Measurements from ENCODE around the gene UBN1.
"Not testable (repeated sequence)": the region's sequence is repeated elsewhere in the genome, so short reads cannot be mapped to it uniquely, and the experiment has no call there.

The UBN1 gene

DNA sequence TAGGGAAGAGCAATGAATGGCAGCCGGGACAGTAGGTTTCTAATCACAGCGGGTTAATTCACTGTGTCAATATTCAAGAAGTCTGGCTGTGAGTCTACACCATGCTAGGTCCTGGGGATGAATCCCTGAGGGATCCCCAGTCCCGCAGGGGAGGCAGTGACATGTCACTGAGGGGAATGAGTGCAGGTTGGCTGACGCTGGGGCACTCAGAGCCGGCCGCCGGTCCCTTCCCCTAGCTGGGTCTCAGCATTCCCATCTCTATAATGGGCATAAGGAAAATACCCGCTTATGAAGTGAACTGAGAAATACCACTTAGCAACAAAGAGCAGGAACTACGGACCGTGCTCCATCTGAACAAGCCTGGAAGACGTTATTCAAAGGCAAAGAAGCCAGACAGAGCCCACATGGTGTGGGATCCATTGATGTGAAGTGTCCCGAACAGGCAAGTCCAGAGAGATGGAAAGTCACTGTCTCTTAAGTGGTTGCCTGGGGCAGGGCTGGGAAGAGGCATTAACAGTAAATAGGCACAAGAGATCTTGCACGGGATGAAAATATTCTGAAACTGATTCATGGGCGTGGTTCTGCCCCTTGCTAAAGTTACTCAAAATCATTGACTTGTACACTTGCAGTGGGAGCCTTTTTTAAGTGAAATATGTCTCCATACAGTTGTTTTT lies 57.8 kb downstream of the UBN1 start:
- DNase-seq (ENCODE audit: low read depth), result no peak

DNA sequence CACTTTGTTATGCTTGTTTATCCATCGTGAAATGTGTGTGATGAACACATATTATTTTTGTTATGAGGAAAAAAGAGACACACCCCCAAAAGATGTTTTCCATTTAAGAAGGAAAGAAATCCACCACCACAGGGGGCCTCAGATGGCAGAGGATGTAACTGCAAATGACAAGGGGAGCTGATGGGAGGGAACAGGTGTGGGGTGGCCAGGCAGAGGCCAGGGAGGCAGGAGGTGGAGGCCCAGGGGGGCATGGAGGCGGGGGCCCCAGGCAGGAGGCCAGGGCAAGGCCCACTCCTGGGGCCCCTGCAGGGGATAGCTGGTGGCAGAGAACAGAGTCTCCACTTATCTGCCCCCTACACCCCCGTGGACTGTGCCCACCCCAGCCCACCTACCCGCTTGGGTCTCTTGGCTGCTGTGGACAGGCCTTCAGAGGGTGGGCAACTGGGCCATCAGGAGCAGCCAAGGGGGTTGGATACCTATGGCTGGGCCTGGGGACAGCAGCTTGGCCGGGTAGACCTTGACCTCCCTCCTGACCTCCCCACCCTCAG lies 61.6 kb downstream of the UBN1 start:
- no peak for DNase-seq (ENCODE audit: low read depth)

DNA sequence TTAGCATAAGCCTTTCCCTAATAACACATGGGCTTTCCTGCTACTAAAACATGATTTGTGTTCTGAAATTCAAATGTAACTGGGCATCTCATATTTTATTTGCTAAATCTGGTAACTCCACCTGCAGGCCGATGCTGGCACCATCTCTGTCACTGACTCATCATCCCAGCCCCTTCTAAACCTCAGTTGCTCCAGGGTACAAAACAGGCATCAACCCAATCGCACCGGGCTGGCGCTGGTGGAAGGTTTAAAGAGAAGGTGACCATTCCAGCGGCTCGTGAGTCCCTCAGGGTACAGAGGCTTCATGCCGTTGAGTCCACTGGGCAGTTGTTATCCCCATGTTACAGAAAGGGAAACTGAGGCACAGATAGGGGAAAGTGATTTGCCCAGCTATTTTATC lies 62.5 kb downstream of the UBN1 start:
- no peak for DNase-seq (ENCODE audit: low read depth)

DNA sequence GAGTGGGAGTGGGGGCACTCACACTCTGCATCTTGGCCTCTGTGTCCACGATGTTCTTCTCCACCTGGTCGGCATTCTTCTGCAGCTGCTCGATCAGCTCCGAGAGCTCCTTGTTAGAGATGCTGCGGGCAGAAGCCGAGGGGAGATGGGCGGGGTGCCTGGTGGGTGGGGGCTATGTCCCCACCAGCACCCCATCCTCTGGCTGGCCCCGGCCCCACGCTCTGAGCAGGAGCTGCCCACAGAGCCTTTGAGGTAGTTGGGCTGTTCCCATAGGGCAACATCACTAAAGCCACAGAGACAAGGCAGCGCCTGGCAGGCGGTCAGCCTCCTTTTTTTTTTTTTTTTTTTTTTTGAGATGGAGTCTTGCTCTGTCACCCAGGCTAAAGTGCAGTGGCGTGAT lies 63.5 kb downstream of the UBN1 start:
- DNase-seq (ENCODE audit: low read depth), result no peak

DNA sequence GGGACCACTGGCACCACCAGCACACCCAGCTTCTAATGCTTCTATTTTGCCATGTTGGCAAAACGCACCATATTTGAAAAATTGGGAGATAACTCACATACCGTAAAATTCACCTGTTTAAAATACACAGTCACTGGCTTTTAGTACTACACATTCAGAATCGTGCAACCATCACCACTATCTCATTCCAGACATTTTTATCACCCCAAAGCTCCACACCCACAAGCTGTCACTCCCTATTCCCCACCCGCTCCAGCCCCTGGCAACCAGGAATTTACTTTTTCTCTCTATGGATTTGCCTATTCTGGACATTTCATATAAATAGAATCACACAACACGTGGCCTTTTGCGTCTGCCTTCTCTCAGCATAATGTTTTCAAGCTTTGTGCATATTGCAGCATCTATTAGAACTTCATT lies 64.7 kb downstream of the UBN1 start:
- peak; percentile 35 for DNase-seq (ENCODE audit: low read depth)

DNA sequence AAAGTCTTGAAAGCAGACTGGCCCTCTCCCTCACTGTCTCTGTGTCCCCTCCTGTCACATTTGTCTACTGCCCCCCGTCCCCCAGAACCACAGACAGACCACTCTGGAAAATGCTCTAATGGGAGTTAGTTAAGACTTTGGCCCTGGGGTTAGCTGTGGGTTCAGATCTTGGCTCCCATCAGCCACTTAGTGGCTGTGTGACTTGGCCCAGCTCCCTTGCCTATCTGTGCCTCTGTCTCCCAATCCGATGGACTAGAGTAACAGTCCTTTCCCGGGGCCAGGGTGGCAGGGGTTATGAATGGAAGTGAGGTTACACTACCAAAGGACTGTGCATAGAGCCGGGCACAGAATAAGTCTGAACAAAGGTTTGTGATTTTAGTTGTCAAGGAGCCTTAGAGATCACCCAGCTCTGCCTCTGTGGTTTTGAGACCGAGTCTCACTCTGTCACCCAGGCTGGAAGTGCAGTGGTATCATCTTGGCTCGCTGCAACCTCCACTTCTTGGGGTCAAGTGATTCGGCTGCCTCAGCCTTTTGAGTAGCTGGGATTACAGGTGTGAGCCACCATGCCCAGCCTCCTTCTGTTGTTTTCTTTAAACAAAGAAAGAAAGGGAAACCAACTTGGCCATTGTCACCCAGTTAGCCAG lies 66.0 kb downstream of the UBN1 start:
- no peak for DNase-seq (ENCODE audit: low read depth)

DNA sequence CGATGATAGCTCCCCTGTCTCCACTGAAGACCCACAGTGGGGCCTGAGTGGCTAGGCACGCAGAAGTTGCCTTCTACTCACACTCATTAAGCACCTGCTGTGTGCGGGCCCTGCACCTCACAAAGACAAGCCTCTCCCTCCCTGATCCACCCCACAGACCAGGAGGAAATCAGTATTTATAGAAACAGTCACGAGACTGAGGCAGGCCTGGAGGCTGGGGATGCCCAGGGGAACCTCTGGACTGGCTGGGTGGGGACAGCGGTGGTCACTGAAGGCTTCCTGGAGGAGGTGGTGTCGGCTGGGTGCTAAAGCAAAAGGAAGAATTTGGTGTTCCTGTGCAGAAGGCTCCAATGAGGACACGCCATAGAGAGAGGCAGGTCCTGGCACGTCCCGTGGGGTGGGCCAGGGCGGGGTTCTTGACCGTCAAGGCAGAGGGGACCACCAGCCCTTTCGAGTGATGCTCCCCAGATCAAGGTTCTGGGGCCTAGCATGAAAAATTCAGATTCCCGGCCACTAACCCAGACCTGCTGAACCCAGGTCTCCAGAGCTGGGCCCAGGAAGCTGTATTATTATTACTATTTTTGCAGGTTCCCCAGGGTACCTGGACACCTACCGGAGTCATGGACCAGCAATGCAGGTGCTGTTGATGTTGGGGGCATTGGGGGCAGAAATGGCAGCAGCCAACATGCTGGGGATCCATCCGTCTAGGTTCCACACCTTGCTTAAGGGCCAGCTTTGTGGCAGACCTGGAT lies 66.7 kb downstream of the UBN1 start:
- DNase-seq (ENCODE audit: low read depth), result no peak

DNA sequence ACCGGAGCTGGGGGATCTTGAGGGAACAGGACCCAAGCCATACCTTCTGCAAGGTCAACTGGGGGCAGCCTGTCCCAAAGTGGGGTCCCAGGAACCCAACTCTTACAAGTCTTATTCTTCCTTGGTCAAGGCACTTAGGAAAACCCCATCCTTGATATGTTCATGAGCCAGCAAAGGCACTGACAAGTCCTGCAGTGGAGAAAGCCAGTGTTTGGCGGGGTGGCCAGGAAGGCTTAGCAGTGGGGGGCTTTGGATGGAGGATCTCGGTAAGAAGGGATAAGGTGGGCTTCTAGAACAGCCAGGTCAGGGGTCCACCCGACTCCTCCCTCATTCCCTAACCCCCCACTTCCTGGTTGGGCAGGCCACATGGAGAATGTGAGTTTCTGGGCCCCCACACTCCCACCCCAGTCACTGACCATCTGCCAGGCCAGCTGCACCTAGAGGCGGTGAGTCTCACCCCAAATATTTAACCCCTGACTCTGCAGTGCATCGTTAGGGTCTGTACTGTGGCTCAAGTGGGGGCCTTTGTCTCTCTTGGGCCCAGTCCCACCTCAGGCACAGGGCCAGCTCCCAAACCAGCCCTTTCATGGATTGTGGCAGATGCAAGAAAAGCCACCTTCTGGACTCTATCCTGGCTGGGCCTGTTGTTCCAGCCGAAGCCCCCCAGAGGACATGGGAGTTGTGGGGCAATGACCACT lies 67.4 kb downstream of the UBN1 start:
- no peak for DNase-seq (ENCODE audit: low read depth)

DNA sequence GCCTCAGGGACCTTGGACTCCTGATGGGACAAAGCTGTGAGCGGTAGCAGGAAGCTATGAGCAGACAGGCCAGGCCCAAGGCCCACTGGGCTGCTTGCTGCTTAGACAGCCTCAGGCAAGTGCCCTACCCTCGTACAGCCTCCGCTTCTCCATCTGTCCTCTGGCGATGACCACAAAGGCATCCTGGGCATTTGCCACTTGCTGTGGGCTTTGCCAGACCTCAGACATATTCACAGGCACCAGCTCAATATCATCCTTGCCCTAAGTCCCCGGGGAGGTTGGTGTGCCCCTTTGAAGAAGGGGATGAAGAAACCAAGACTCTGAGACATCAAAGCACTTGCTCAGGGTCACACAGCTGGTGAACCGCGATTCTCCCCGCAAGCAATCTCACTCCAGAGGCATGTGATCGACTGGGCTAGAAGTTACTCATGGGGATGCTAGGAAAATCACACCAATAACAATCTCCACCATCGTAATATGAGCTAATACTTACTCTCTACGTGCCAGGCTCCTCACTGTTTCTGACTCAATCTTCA lies 68.0 kb downstream of the UBN1 start:
- peak; percentile 58 for DNase-seq (ENCODE audit: low read depth)

DNA sequence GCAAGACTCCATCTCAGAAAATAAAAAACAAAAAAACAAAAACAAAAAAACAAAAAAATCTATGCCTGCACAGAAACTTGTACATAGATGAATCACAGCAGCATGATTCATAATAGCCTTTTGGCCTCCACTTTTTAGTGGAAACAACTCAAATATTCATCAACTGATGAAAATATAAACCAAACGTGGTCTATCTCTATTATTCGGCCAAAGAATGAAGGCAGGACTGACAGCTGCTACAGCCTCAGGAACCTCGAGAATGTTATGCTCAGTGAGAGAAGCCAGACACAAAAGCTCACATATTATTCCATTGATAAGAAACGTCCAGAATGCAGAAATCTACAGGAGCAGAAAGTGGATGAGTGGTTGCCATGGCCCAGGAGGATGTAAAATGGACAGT lies 69.8 kb downstream of the UBN1 start:
- DNase-seq (ENCODE audit: low read depth), result no peak

DNA sequence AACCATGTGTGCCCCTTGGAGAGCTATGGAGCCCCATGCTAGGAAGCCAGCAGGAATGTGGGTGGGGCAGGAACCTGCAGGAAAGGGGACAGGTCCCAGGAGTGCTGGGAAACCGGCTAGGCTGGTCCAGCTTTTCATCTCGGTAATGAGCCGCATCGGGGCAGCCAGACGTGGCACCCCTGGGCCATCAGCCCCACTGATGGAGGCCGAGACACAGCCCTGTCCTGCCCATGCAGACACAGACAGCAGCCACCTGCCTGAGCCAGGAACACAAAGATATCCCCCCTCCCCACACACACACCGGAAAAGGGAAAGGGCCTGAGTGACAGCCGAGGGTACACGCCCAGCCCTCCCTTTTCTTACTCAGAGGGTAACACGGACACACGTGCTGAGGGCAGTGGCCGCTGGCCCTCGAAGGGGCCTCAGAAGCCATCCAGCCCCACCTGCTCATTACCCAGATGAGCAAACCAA lies 71.5 kb downstream of the UBN1 start:
- DNase-seq (ENCODE audit: low read depth), result no peak

DNA sequence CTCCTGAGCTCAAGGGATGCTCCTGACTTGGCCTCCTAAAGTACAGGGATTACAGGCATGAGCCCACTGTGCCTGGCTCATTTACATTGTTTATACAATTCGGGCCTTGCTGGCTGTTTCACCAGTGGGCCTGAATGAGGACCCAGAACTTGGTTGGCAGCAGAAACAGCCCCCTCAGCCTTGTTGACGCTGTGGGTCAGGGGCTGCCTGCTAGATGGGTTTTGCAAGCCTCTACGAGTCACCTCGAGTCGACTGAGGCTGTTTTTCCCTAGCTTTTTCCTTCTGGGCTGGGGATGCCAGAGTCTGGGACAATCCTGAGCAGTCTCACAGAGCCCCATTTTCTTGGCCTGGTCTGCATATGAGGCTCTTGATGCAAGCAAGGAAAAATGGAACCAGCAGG lies 73.5 kb downstream of the UBN1 start:
- no peak for DNase-seq (ENCODE audit: low read depth)

DNA sequence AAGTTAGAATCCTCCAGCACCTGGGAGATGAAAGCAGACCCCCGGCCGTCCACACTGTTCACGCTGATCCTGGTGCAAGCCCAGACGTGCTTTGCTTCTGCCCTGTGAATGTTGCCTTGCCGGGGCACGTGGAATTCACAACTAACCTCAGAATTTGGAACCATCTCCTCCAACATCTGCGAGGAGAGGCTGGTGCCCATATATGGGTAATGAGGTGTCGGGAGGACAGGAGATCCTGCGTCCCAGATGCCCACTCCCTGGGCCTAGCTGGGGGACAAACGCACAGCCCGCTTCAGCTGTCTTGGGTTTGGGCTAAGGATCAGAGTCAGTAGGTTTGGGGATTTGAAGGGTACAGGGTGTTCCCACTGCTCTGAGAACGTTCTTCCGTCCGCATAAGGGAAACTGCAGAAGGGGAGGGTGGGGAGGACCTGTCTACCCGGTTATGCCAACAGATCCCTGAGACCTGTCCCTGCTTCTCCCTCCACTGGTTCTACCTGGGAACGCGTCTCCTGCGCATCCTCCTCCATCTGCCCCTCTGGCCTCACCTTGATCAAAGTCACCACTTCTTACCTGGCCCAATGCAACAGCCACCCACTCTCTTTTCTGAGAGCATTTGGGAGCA lies 75.6 kb downstream of the UBN1 start:
- DNase-seq (ENCODE audit: low read depth), result no peak

DNA sequence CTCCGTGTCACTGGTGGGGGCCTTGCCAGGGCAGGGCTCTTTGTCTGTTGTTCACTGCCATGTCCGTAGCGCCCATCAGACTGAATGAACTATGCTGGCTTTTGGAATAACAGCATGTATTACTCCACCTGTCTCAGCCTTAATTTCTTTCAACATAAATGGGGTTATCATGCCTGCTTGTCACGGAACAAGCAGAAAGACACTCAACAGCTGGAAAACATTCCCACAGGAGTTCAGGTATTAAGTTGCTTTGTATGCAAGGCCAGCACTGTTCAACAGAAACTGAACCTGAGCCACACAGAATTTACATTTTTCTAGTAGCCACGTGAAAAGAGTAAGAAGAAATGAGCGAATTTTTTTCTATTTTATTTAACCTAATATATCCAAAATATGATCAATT lies 76.6 kb downstream of the UBN1 start:
- no peak for DNase-seq (ENCODE audit: low read depth)

DNA sequence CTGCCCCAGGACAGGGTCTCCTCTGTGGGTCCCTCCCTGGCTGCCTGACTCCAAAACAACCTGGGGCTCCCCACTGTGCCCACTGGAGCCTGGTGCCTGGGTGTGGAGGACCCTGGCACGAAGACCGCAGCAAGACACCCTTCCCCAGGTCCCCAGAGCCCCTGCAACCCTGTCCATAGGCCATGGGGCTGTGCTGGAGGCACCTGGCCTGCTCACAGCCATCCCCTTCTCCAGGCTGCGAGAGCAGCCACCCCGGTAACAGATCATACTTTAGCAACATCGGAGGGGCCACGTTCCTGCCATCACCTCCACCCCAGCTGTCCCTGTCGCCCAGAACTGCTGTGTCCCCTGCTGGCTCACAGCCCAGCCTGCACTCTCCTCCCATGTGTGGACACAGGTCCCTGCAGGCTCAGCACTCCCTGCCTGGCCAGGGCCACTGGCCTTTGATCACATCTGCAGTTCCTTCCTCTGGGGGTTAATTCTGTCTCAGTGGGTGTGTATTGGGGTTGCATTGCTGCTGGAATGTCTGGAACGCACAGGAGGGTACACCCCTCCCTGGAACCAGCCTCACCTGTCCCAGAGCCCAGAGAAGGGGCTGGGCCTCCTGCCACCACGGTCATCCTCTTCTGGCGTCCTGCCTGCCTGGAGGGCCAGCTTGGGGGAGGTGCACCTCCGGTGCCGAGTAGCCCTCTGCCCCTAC lies 77.5 kb downstream of the UBN1 start:
- no peak for DNase-seq (ENCODE audit: low read depth)

DNA sequence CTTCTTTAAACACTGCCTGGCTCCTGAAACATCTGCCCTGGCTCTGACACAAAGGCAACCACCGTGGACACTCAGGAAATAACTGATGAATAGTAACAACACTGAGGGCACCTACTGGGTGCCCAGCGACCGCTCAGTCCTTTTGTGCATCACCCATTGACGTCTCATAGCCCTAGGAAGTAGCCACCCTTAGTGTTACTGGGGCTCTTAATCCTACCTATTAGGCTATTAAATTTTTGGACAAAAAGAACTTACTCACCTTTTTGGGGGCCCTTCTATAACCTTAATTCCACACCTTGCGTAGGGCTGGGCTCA lies 78.0 kb downstream of the UBN1 start:
- DNase-seq (ENCODE audit: low read depth), result no peak

DNA sequence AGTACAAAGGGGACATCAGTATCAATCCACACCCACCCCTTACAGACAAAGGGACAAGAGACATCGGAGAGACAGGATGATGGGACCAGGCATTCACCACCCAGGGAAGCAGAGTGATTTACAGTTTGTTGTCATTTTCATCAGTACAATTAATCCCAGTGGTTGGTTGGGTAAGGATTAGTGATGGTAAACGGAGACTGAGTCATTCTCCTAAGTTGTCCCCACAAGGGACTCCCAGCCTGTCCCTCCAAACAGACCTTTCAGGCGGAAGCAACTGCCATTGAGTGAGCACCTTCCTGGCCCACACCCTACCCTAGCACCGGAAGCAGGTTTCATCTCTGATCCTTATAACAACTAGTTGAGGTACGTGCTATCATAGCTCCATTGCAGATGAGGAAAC lies 78.5 kb downstream of the UBN1 start:
- no peak for DNase-seq (ENCODE audit: low read depth)

DNA sequence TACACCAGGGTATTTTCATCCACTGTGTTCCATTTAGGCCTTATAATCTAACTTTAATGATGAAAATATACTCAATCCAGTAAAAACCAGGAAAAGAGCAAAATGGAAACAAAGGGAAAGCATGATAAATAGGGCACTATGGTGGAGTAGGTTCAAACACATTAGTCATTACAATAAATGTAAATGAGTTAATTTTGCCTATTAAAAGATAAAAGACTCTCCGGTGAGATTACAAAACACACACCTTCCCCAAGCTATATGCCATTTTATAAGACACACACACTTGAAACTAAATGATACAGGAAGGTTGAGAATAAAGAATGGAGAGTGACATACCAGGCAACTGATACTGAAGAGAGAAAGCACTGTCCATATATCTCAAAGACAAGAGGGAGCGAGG lies 79.6 kb downstream of the UBN1 start:
- no peak for DNase-seq (ENCODE audit: low read depth)

DNA sequence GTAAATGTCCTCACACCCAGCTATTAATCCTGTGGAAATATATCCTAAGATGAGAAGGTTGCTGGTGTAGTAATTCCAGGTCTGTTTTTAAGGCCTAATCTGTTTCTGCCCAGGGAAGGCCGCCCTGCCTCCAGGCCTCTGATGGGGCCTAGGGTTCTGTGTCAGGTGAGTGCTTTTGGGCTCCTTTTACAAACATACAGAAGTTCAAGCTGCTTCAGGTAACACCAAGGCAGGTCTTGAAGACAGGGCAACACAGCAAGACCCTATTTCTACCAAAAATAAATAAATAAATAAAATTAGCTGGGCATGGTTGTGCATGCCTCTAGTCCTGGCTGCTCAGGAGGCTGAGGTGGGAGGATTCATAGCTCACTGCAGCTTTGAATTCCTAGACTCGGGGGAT lies 80.4 kb downstream of the UBN1 start:
- DNase-seq (ENCODE audit: low read depth), result no peak

DNA sequence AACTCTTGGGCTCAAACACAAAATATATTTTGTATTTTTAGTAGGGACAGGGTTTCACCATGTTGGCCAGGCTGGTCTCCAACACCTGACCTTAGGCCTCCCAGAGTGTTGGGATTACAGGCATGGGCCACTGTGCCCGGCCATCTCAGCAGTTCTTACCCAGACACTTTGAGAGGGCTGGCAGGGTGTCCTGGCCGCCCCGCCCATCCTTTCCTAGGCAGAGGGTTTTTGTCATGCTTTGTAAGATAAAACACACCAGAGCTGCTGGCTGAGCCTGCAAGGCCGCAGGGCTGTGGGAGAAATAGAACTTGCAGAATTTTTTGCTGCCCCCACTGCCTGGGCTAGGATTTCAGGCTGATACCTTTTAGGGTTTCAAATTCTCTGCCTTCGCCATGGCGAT lies 80.9 kb downstream of the UBN1 start:
- DNase-seq (ENCODE audit: low read depth), result no peak

DNA sequence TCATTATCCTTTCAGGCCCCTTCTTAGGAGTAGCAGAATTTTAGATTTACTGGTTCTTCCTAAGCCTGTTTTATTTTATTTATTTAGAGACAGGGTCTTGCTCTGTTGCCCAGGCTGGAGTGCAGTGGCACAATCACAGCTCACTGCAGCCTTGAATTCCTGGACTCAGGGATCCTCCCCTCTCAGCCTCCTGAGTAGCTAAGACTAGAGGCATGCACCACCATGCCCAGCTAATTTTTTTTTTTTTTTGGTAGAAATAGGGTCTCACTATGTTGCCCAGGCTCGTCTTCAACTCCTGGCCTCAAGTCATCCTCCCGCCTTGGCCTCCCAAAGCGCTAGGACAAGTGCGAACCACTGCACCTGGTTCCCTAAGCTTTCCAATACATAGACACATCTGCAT lies 82.3 kb downstream of the UBN1 start:
- DNase-seq (ENCODE audit: low read depth), result not testable (repeated sequence)

Measured in GM04504 (cell line).